ENCODE measurements around the gene EGFL6. TPM values are rescaled to one million over a fixed set of nuclear protein-coding genes. Genes with fewer than 3 reads are reported as not detected.

Gene EGFL6
- polyA plus RNA-seq, 1 experiment = not detected

DNA sequence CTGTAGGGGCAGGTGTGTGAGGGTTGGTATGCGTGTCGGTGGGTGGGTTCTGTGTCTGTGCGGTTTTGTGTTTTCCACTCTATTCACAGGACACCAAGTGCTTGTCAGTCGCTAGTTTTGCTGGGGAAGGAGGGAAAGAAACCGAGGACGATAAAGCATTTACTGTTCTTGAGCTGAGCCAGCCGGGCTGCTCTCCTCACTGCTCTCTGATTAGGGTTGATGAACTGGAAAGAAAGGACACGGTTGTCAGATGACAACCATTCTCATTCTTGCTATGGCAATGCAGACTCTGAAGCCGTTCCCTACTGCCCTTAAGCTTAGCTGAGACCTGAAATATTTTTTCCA is 832 bp downstream of the EGFL6 start:
- no peaks in the 10 kb centered on the region for H3K36me3 ChIP-seq (ENCODE audit: control insufficient read depth, insufficient read depth, low read length)
- H3K27me3 ChIP-seq (ENCODE audit: control insufficient read depth, insufficient read depth, low read length) = peaks cover 16% of the 10 kb centered on the region
- TF ChIP-seq, protein P1, sequence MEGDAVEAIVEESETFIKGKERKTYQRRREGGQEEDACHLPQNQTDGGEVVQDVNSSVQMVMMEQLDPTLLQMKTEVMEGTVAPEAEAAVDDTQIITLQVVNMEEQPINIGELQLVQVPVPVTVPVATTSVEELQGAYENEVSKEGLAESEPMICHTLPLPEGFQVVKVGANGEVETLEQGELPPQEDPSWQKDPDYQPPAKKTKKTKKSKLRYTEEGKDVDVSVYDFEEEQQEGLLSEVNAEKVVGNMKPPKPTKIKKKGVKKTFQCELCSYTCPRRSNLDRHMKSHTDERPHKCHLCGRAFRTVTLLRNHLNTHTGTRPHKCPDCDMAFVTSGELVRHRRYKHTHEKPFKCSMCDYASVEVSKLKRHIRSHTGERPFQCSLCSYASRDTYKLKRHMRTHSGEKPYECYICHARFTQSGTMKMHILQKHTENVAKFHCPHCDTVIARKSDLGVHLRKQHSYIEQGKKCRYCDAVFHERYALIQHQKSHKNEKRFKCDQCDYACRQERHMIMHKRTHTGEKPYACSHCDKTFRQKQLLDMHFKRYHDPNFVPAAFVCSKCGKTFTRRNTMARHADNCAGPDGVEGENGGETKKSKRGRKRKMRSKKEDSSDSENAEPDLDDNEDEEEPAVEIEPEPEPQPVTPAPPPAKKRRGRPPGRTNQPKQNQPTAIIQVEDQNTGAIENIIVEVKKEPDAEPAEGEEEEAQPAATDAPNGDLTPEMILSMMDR (IDR thresholded peaks at IDR 0.05; ENCODE audit: insufficient read depth, low read depth, low read length) = no peak
- DNase-seq (ENCODE audit: low read depth) = no peak
- ChIA-PET CTCF (no interaction called here), POLR2A (no interaction called here)
- no peak overlapping the region for H3K4me3 ChIP-seq (ENCODE audit: low read depth, low read length)

DNA sequence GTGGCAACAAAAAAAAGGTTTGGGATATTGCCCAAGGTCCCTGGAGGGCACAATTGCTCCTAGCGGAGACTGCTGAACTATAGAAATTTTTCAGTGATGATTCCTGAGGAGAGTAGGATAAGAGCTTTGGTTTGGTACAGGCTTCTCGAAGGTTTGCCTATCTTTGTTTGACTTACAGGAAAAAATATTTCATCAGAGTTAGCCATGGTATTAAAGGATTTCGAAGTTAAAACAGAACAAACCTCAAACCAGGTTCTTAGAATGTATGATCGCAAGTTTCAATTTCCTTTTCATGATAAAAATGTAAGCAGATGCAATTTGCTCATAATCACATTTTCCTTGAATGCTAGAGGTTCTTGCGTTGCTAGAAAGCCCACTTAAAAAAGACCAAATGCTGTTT is 1.7 kb downstream of the EGFL6 start:
- Histone ChIP-seq H3K27me3 (ENCODE audit: control insufficient read depth, insufficient read depth, low read length) (peaks cover 16% of the 10 kb centered on the region), H3K4me3 (ENCODE audit: low read depth, low read length) (no peak overlapping the region), H3K36me3 (ENCODE audit: control insufficient read depth, insufficient read depth, low read length) (no peaks in the 10 kb centered on the region)
- DNase-seq (ENCODE audit: low read depth) = no peak
- POLR2A ChIA-PET = no interaction called here
- CTCF ChIA-PET = no interaction called here
- TF ChIP-seq, protein P1 (IDR thresholded peaks at IDR 0.05; ENCODE audit: insufficient read depth, low read depth, low read length) = no peak

DNA sequence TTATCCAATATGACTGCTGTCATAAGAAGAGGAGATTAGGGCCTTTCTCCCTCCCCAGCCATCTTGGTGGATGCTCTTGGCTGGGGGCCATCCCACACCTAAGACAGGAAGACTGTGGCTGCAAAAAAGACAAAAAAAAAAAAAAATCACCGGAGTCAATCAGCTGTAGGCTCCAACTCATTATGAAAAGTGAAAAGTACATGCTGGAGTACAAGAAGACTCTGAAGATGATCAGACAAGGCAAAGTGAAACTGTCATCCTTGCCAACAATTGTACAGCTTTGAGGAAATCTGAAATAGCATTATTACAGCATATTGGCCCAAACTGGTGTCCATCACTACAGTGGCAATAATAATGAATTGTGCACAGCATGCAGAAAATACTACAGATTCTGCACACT is 5.2 kb downstream of the EGFL6 start:
- TF ChIP-seq, protein P1 (IDR thresholded peaks at IDR 0.05; ENCODE audit: insufficient read depth, low read depth, low read length) = no peak
- peaks cover 11% of the 10 kb centered on the region for H3K27me3 ChIP-seq (ENCODE audit: control insufficient read depth, insufficient read depth, low read length)
- no peak for DNase-seq (ENCODE audit: low read depth)
- ChIA-PET POLR2A (no interaction called here), CTCF (no interaction called here)
- no peak overlapping the region for H3K4me3 ChIP-seq (ENCODE audit: low read depth, low read length)
- H3K36me3 ChIP-seq (ENCODE audit: control insufficient read depth, insufficient read depth, low read length) = no peaks in the 10 kb centered on the region

DNA sequence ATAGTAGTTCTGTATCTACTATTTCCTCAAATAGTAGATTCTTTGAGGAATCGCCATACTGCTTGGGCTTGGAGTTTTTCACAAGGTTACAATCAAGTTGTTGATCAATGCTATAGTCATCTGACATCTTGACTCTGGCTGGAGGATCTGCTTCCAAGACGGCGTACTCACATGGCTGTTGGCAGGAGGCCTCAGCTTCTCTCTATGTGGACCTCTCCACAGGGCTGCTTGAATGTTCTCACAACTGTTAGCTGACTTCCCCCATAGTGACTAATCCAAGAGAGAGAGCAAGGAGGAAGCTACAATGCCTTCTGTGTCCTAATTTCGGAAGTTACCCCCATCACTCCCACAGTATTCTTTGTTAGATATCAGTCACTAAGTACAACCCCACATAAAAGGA is 10.3 kb downstream of the EGFL6 start:
- ChIA-PET POLR2A (no interaction called here), CTCF (no interaction called here)
- TF ChIP-seq, protein P1 (IDR thresholded peaks at IDR 0.05; ENCODE audit: insufficient read depth, low read depth, low read length) = no peak
- Histone ChIP-seq H3K36me3 (ENCODE audit: control insufficient read depth, insufficient read depth, low read length) (no peaks in the 10 kb centered on the region), H3K27me3 (ENCODE audit: control insufficient read depth, insufficient read depth, low read length) (no peaks in the 10 kb centered on the region), H3K4me3 (ENCODE audit: low read depth, low read length) (no peak overlapping the region)
- DNase-seq (ENCODE audit: low read depth) = no peak

DNA sequence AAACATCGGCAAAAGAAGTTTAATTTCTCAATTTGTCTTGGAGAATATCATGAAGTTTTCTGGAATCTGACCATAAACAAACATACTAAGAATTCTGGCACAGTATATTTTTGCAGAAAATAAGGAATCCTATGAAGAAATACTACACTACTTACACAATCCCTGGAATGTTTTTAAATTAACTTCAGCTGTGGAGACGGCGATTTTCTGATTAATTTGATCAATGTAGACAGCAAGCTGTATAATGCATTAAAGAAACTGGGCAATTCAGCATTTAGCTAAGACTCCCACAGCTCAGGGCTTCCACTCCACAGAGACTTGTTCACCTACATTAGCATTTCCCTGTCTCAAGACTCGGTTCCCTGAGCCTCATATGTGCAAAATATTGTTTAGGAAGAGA is 12.2 kb downstream of the EGFL6 start:
- TF ChIP-seq, protein P1 (IDR thresholded peaks at IDR 0.05; ENCODE audit: insufficient read depth, low read depth, low read length) = no peak
- ChIA-PET POLR2A (interaction anchor here (0.6 kb wide), 1 partner anchor 1204 kb away, joined by 4 read pairs; no protein-coding TSS in a partner anchor), CTCF (no interaction called here)
- peak; percentile 60 for DNase-seq (ENCODE audit: low read depth)
- Histone ChIP-seq H3K36me3 (ENCODE audit: control insufficient read depth, insufficient read depth, low read length) (no peaks in the 10 kb centered on the region), H3K27me3 (ENCODE audit: control insufficient read depth, insufficient read depth, low read length) (no peaks in the 10 kb centered on the region), H3K4me3 (ENCODE audit: low read depth, low read length) (no peak overlapping the region)
